GM21723 (cell line): ENCODE results near the gene YAP1.
"Not testable (repeated sequence)": the region's sequence is repeated elsewhere in the genome, so short reads cannot be mapped to it uniquely, and the experiment has no call there.

Experiments
- ATAC-seq: cut with Tn5 transposase; IDR thresholded peaks from one replicate; pipeline ENCODE4 v1.9.1; 2021; ENCODE audit warnings: mild to moderate bottlenecking, moderate library complexity; ENCODE audit not compliant: unreplicated experiment

YAP1 gene

GRCh38 chr11:102196816-102197215 is 86.6 kb downstream of the YAP1 start:
- no peak for ATAC-seq

GRCh38 chr11:102197670-102198139 is 87.5 kb downstream of the YAP1 start:
- no peak for ATAC-seq

GRCh38 chr11:102199673-102200072 is 89.4 kb downstream of the YAP1 start:
- ATAC-seq, result no peak

GRCh38 chr11:102200325-102200724 is 90.1 kb downstream of the YAP1 start:
- not testable (repeated sequence) for ATAC-seq

- ATAC-seq, result no peak
Observed at GRCh38 chr11:102201776-102202175, 91.5 kb downstream of the YAP1 start.

GRCh38 chr11:102202972-102203371 is 92.7 kb downstream of the YAP1 start:
- ATAC-seq, result no peak

- ATAC-seq, result no peak
Observed at GRCh38 chr11:102204174-102204573, 93.9 kb downstream of the YAP1 start.

- no peak for ATAC-seq
Observed at GRCh38 chr11:102205805-102206204, 95.6 kb downstream of the YAP1 start.

- ATAC-seq, result no peak
Observed at GRCh38 chr11:102208835-102209234, 98.6 kb downstream of the YAP1 start.

- ATAC-seq, result no peak
Observed at GRCh38 chr11:102214623-102215022, 104.4 kb downstream of the YAP1 start.

- no peak for ATAC-seq
Observed at GRCh38 chr11:102216433-102217075, 106.3 kb downstream of the YAP1 start.

- ATAC-seq, result no peak
Observed at GRCh38 chr11:102220728-102221467, 110.7 kb downstream of the YAP1 start.

- no peak for ATAC-seq
Observed at GRCh38 chr11:102223859-102224258, 113.6 kb downstream of the YAP1 start.

GRCh38 chr11:102225689-102226568 is 115.7 kb downstream of the YAP1 start:
- ATAC-seq, result no peak

- no peak for ATAC-seq
Observed at GRCh38 chr11:102226702-102227490, 116.6 kb downstream of the YAP1 start.

GRCh38 chr11:102229510-102230123 is 119.4 kb downstream of the YAP1 start:
- no peak for ATAC-seq

GRCh38 chr11:102230186-102230585 is 119.9 kb downstream of the YAP1 start:
- ATAC-seq, result no peak

- ATAC-seq, result no peak
Observed at GRCh38 chr11:102230911-102231310, 120.7 kb downstream of the YAP1 start.

GRCh38 chr11:102234779-102235439 is 124.7 kb downstream of the YAP1 start:
- ATAC-seq, result no peak
